HG03460 (cell line): ENCODE results near the gene ABI3.

Experiments used
- ATAC-seq: cut with Tn5 transposase; IDR thresholded peaks from one replicate; pipeline ENCODE4 v1.9.1; 2021; ENCODE audit not compliant: unreplicated experiment

Gene ABI3

DNA sequence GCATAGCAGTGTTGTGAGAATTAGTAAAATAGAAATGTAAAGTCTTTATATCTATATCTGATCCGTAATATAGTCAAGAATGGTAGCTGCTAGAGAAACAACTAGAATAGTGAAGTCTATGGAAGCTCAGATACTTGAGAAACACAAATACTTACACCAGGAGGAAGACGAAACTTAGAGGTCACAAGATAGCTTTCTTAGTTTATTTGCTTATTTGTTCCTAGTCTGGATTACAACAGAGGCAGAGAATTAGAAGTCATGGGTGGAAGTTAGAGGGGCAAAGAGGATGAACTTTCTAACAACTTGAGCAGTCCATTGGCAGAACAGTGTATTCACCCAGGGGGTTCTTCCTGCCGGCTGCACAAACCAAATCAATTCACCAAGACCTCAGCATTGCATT lies 14.0 kb upstream of the ABI3 start:
- ATAC-seq: no peak

GRCh38 chr17:49197346-49197998 lies 13.0 kb upstream of the ABI3 start:
- ATAC-seq: no peak

- no peak for ATAC-seq
Measured at GRCh38 chr17:49198211-49198610, 12.3 kb upstream of the ABI3 start.

DNA sequence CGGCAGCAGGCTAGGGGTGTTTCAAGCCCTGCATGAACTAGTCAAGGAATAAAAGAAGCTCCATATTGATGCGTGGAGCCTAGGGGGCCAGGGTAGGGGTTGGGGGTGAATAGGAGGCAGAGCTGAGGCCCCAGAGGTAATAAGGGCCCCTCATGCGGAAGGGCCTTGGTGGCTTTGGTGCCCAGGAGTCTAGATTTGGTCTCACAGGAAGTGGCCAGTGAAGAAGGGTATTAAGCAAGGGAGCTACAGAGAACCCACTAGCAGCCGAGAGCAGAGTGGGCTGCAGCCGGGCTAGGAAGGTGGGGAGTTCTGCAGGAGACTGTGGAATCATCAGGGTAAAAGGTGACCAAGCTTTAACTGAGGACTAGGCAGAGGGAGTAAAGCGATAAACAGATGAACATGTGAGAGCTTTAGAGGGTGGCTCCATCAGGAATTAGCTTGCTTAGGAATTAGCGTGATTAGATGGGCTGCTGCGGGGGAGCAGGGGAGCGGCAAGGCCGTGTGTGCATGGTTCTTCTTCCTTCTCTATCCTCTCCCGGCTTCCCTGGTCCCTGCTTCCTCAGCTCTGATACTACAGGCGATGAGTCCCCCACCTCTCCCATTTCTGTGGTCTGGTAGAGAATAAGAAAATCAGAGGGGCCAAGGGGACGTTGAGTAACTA lies 10.0 kb upstream of the ABI3 start:
- no peak for ATAC-seq

DNA sequence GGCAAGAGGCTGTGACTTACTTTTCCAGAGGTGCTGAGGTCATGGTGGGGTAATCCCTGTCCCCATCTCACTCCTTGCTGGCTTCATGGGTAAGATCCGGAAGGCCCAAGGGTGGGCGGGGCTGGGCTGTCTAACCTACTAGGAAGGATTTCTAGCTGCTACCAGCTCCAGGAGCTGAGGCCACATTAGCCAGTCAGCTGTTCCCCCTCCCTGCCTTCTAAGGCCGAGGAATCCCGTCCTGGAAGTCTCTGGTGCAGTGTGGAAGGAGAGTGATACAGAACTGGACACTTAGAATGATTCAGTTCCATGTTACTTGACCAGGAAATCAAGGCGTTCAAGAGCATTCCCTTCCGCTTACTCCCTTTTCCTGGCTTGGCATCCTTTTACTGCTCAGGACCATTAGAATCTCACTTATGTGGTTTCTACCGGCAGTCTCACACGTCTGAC lies 9.0 kb upstream of the ABI3 start:
- ATAC-seq: no peak

DNA sequence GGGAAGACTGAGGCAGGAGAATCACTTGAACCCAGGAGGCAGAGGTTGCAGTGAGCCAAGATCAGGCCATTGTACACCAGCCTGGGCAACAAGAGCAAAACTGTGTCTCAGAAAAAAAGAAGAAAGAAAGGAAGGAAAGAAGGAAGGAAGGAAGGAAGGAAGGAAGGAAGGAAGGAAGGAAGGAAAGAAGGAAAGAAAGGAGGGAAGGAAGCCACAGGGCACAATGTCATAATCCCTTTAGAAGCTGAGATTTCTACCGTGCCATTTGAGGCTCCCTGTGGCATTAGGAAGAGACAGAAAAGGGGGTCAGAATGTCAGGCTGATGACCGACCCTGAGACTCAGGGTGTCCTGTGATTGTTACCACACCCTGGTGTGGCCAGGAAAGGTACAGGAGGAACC lies 6.7 kb upstream of the ABI3 start:
- no peak for ATAC-seq

- no peak for ATAC-seq
Measured at GRCh38 chr17:49204516-49204915, 6.0 kb upstream of the ABI3 start.

GRCh38 chr17:49209061-49209571 lies 1.4 kb upstream of the ABI3 start:
- ATAC-seq: no peak

GRCh38 chr17:49213399-49213798 lies 2.9 kb downstream of the ABI3 start:
- no peak for ATAC-seq

DNA sequence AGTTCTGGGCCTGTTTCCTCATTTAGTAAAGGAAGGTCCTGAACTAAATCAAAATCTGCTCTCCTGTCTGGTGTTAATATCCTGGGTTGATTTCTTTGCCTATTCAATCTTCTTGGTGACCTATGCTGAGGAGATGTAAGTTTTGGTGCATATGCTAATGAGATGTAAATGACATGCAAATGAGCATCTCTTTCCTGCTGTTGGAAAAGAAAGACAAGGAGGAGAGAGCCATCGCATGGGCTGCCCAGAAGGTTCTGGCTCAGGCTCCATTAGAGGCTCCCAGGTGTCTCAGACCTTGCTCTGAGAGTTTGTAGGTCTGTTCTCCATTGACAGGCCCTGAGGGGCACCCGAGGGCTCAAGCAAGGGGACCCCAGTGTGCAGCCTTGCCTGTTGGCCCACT lies 3.3 kb downstream of the ABI3 start:
- ATAC-seq: no peak

DNA sequence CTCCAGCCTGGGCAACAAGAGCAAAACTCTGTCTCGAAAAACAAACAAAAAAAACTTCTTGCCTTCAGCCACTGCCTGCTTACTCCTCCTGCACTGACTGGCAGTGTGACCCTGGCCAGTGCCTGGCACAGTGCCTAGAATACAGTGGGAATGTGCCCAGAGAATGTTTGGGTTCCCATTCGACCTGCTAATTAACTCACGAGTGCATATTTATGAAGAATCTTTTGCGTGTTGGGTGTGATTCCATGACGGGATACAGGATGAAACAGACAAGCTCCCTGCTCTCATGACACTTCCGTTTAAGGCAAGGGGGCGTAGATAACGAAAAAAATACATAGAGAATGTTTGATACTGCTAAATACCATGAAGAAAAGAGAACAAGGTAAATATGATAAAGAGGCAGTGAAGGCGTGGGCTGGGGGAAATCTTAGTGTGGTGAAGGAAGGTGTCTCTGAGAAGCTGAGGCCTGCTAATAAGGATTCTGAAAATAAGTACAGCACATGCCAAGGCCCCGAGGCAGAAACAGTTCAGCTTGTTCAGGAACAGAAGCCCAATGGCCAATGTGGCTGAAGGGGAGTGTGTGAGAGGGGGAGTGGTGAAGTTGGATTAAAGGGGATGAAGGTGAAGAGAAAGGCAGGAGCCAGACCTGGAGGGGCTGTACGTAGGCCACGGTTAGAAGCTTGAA lies 4.3 kb downstream of the ABI3 start:
- ATAC-seq: no peak

- no peak for ATAC-seq
Measured at GRCh38 chr17:49216482-49216881, 6.0 kb downstream of the ABI3 start.

- ATAC-seq: no peak
Measured at GRCh38 chr17:49216953-49217650, 6.6 kb downstream of the ABI3 start.

- ATAC-seq: no peak
Measured at GRCh38 chr17:49217651-49218413, 7.3 kb downstream of the ABI3 start.

GRCh38 chr17:49218941-49219913 lies 8.7 kb downstream of the ABI3 start:
- ATAC-seq: no peak

DNA sequence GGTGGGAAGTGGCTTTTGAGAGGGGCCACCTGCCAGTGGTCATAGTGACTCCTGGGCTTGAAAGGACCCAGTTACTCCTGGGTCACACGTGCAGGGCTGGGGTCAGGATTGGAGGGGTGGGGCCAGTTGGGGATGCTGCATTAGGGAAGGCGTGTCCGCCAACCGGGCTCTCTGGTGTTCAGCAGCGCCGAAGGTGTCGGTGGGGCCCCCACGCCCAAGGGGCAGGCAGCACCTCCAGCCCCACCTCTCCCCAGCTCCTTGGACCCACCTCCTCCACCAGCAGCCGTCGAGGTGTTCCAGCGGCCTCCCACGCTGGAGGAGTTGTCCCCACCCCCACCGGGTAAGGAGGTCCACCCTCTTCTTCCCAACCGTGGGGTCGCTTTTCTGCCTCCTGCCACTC lies 9.5 kb downstream of the ABI3 start:
- no peak for ATAC-seq

GRCh38 chr17:49223168-49223516 lies 12.6 kb downstream of the ABI3 start:
- no peak for ATAC-seq

DNA sequence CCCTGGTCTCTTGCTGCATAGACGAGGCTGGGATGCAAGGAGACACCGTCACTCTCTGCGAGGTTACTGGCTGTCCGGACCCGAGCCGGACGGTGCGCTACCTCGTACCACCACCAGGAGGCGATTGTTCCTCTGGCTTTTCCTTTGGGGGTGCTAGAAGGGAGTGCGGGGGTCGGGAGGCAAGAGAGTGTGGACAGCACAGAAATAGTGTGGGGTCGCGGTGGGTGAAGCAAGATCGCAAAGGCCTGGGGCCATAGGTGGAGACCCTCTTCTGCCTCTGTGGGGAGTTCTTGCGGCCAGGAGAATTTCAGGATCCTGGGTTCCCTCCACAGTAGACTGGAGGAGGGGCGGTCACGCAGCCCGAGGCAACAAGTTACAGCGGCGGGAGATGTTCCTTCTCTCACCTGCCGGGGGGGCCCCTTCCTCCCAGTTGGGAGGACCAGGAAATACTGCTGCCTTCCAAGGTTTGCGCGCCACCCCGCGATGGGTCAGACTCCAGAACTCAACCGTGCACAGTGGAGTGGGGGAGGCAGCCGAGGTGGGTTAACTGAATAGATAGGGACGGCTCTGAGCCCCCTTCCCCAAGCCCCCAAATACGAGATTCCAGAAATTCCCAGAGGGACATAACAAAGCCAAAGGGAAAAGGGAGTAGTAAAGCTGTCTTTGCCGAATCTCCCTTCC lies 13.2 kb downstream of the ABI3 start:
- ATAC-seq: no peak
